Measurements from ENCODE around the gene CCNY.
"Not testable (repeated sequence)": the region's sequence is repeated elsewhere in the genome, so short reads cannot be mapped to it uniquely, and the experiment has no call there.

The CCNY gene

DNA sequence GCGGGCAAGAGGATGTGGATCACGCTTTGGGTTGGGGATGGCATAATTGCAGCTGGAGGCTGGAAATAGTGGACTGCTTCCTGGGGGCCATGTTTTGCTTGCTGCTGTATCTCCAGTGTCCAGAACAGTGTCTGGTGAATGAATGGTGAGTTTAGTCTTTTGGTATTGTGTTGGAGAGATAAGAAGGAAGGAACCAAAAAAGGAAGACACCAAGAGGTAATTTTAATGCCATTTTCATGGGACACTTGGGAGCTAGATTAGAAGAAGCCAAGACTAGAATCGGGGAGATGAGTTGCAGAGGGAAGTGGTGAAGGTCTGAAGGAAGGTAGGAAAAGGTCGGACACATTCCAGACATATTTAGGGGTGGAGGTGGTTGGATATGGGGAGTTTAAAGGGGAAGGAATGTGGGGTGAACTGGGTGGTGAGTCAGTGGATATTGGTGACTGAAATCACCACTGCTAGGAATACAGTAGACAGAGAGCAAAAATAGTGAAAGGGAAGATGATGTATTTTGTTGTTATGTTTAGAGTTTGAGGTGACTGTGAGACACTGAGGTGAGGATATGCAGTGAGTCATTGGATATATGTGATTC lies 76.7 kb downstream of the CCNY start:
- H3K27ac ChIP-seq: no peak overlapping the region
- TF ChIP-seq ZFX (IDR thresholded peaks at IDR 0.05; ENCODE audit: borderline replicate concordance): no peak
- TF ChIP-seq, protein P1, sequence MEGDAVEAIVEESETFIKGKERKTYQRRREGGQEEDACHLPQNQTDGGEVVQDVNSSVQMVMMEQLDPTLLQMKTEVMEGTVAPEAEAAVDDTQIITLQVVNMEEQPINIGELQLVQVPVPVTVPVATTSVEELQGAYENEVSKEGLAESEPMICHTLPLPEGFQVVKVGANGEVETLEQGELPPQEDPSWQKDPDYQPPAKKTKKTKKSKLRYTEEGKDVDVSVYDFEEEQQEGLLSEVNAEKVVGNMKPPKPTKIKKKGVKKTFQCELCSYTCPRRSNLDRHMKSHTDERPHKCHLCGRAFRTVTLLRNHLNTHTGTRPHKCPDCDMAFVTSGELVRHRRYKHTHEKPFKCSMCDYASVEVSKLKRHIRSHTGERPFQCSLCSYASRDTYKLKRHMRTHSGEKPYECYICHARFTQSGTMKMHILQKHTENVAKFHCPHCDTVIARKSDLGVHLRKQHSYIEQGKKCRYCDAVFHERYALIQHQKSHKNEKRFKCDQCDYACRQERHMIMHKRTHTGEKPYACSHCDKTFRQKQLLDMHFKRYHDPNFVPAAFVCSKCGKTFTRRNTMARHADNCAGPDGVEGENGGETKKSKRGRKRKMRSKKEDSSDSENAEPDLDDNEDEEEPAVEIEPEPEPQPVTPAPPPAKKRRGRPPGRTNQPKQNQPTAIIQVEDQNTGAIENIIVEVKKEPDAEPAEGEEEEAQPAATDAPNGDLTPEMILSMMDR (IDR thresholded peaks at IDR 0.05): no peak

DNA sequence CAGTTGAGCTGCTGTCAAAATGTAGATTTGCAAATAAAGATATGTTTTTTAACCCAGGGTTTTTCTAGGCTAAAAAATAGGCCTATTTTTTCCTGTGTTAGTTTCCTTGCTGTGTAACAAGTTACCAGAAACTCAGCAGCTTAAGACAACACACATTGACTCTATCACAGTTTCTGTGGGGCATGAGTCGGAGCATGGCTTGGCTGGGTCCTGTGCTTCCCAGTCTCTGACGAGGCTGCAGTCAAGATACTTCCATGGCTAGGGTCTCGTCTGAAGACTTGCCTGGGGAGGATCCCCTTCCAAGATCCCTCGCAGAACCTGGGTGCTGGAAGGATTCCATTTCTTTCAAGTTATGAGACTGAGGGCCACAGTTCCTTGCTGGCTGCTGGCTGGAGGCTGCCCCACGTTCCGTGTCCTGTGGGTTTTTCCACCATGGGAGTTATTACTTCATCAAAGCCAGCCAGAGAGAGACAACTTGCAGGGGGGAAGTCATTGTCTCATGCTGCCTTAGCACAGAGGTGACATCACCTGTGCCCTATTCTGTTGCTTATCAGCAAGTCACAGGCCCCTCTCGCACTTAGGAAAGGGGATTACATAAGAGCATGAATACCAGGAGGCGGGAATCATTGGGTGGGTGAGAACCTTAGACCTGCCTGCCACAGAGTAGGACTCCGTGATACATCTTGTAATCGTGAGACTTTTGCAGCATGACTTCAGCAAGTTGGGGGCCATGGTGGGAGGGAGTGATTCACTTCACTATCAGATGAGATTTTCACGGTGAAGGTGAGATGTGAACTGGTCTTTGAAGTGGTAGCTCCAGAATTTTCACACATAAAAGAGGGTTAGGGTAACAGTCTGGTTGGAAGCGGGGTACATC lies 77.9 kb downstream of the CCNY start:
- no peak overlapping the region for H3K27ac ChIP-seq
- TF ChIP-seq ZFX (IDR thresholded peaks at IDR 0.05; ENCODE audit: borderline replicate concordance): no peak
- TF ChIP-seq, protein P1 (IDR thresholded peaks at IDR 0.05): no peak

DNA sequence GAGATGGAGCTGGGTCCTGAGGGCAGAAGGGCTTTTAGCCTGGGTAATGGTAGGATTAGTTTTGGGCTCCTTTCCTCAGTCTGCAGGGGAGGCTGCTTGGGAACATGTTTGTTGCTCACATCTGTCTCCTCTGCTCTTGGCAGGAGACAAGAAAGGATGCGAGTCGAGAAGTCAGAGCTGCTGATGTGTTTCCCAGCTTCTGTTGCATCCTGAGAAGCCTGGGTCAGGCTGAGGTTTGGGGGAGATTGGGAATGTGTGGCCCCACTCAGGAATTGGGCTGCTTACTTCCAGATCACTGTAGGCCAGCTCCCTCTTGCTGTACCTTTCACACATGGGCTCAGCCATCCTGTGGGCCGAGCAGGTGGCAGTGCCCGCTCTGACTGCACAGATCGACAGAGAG lies 79.2 kb downstream of the CCNY start:
- no peak for TF ChIP-seq ZFX (IDR thresholded peaks at IDR 0.05; ENCODE audit: borderline replicate concordance)
- TF ChIP-seq, protein P1 (IDR thresholded peaks at IDR 0.05): no peak
- no peak overlapping the region for H3K27ac ChIP-seq

DNA sequence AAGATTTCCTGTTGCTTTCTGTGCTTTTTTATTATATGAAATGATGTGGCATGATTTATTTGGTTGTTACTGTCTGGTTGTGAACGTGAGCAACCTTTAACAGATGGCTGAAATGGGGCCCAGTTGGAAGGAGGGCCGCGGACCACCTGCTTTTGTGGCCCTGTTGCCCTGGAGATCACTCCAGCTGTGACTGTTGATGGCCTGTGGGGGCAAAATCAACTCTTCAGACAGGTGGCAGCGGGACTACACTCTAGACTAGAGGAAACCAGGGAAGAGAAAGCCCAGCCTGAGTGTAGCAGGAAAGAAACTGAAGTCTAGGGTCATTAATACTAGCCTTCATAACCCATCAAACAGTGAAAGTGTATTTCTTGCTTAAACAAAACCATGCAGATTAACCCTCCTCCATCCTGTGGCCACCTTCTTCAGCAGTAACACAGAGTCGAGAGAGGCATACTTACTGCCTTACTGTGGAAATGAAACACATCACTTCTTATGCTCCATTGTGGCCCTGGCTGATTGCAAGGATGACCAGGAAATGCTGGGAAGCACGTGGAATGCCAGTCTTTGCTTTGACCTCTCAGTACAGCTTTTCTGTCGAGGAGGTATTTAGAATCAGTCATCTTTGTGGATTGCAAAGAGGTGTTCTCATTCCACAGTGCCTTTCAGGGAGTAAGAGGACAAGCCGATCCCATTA lies 80.5 kb downstream of the CCNY start:
- no peak overlapping the region for H3K27ac ChIP-seq
- TF ChIP-seq ZFX (IDR thresholded peaks at IDR 0.05; ENCODE audit: borderline replicate concordance): no peak
- TF ChIP-seq, protein P1 (IDR thresholded peaks at IDR 0.05): no peak

DNA sequence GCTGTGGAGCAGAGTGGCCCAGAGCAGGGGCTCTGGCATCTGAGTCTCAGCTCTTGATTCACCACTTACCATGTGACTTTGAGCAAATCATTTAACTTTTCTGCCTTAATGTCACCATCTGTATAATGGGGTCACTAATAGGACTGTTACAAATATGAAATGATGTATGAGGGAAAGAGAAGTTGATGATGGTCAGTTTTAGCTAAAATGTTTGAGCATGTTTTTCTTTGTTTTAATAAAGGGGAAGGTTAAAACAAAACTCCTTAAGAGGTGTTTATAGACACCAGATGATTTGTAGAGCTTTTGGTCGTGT lies 81.0 kb downstream of the CCNY start:
- TF ChIP-seq, protein P1 (IDR thresholded peaks at IDR 0.05): no peak
- no peak for TF ChIP-seq ZFX (IDR thresholded peaks at IDR 0.05; ENCODE audit: borderline replicate concordance)
- H3K27ac ChIP-seq: no peak overlapping the region

DNA sequence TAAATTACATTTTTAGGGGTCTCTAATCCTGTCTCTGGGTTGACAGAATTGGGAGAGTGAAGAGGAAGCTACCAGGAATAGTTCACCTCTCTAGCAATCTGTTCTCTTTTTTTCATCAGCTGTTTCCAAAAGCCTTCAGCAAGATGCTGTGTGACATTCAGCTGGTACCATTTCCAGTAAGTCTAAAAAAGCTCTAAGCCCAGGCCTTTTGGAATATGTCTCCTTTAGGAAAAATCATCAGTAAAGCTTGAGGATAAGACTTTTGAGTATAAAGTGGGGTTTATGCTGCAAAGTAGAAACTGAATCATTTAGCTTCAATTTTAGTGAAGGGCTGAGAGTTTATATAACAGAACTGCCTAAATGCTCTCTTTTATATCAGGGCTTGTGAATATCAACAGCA lies 81.5 kb downstream of the CCNY start:
- no peak for TF ChIP-seq ZFX (IDR thresholded peaks at IDR 0.05; ENCODE audit: borderline replicate concordance)
- TF ChIP-seq, protein P1 (IDR thresholded peaks at IDR 0.05): no peak
- H3K27ac ChIP-seq: no peak overlapping the region

DNA sequence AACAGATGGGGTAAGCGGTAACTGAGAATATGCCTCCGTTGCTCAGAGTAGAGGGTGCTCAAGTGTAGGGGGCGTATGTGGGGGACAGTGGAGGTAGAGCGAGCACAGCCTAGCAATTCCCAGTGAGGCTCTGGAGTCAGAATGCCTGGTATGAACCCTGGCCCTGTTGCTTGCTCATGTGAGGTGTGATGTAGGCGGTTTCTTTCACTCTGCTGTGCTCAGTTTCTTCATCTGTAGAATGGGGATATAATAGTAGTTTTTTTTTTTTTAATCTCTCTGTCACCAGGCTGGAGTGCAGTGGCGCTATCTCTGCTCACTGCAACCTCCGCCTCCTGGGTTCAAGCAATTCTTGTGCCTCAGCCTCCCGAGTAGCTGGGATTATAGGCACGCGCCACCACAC lies 82.3 kb downstream of the CCNY start:
- H3K27ac ChIP-seq: not testable (repeated sequence)
